ENCODE results near the gene C19orf25. TPM values are rescaled to one million over a fixed set of nuclear protein-coding genes. Genes with fewer than 3 reads are reported as not detected.

C19orf25 gene
- polyA plus RNA-seq, 1 of the 3 experiments (the other 2 are of a cell fraction): 25.3 TPM

DNA sequence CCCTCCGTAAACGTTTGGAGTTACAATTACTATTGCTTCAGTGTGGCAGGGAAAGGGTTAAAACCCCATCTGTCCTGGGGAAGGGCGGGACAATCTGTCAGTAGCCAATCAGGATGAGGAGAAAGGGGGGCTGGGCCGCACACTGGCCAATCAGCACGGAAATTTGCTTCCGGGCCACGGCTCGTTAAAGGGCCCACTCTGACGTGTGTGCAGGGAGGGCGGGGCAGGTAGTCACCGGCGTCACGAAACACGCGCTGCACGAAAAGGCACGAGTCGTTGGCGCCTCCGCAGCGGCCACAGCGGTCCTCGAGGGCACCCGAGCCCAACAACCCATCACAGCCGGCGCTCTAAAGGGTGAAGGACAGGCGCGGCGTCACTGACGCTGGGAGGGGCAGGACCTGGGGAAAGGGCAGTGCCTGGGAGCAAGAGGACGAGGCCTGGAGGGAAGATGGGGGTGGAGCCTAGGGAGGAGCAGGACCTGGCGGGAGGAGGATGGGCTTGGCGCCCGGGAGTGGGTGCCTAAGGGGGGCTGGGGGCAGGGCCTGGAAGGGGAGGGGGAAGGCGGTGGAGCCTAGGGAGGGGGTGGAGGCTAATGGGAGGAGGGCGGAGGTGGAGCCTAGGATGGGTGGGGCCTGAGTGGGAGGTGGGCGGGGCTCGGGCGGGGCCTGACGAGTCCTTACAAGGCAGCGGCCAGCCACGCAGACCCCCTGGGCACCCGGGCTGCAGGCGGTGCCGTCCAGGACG, 28.9 kb upstream of the C19orf25 start (continued):
- TF ChIP-seq, protein P1, sequence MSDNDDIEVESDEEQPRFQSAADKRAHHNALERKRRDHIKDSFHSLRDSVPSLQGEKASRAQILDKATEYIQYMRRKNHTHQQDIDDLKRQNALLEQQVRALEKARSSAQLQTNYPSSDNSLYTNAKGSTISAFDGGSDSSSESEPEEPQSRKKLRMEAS (IDR thresholded peaks at IDR 0.05; ENCODE audit: low read depth): peak; percentile 99
- TF ChIP-seq RFX5 (IDR thresholded peaks at IDR 0.05; ENCODE audit: low read length): no peak; the same call in 1 of the 2 replicates
- peak; percentile 78 for TF ChIP-seq CHD2 (IDR thresholded peaks at IDR 0.05; ENCODE audit: low read length, partially characterized antibody)
- TF ChIP-seq RCOR1 (IDR thresholded peaks at IDR 0.05; ENCODE audit: low read length): no peak
- TF ChIP-seq NFIC (IDR thresholded peaks at IDR 0.05; ENCODE audit: borderline replicate concordance): no peak
- TF ChIP-seq POLR2AphosphoS5 (IDR thresholded peaks at IDR 0.05; ENCODE audit: low read depth, low read length): 0 out of 2 replicates have a peak, but pooled peaks have one; percentile 18
- no peak for TF ChIP-seq SIN3A (IDR thresholded peaks at IDR 0.05; ENCODE audit: borderline replicate concordance, low read depth, low read length)
- 0 out of 2 replicates have a peak, but pooled peaks have one; percentile 6 for TF ChIP-seq TAF1 (IDR thresholded peaks at IDR 0.05; ENCODE audit: borderline replicate concordance, low read depth, low read length)
- no peak for TF ChIP-seq EZH2phosphoT487 (IDR thresholded peaks at IDR 0.05; ENCODE audit: borderline replicate concordance, low read depth)
- TF ChIP-seq, protein P2, sequence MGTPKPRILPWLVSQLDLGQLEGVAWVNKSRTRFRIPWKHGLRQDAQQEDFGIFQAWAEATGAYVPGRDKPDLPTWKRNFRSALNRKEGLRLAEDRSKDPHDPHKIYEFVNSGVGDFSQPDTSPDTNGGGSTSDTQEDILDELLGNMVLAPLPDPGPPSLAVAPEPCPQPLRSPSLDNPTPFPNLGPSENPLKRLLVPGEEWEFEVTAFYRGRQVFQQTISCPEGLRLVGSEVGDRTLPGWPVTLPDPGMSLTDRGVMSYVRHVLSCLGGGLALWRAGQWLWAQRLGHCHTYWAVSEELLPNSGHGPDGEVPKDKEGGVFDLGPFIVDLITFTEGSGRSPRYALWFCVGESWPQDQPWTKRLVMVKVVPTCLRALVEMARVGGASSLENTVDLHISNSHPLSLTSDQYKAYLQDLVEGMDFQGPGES (IDR thresholded peaks at IDR 0.05; ENCODE audit: low read depth, low read length): peak; percentile 90
- 0 out of 2 replicates have a peak, but pooled peaks have one; percentile 30 for TF ChIP-seq GABPA (IDR thresholded peaks at IDR 0.05; ENCODE audit: low read depth)
- no peak for TF ChIP-seq FOSL2 (IDR thresholded peaks at IDR 0.05; ENCODE audit: borderline replicate concordance, low read depth)
- no peak for TF ChIP-seq MEF2A (IDR thresholded peaks at IDR 0.05; ENCODE audit: borderline replicate concordance, low read depth)
- peak; percentile 92 for TF ChIP-seq ELF1 (IDR thresholded peaks at IDR 0.05)
- TF ChIP-seq RXRA (IDR thresholded peaks at IDR 0.05; ENCODE audit: borderline replicate concordance, low read depth): no peak
- TF ChIP-seq YY1 (IDR thresholded peaks at IDR 0.05; ENCODE audit: low read depth): no peak
- TF ChIP-seq, protein P3, sequence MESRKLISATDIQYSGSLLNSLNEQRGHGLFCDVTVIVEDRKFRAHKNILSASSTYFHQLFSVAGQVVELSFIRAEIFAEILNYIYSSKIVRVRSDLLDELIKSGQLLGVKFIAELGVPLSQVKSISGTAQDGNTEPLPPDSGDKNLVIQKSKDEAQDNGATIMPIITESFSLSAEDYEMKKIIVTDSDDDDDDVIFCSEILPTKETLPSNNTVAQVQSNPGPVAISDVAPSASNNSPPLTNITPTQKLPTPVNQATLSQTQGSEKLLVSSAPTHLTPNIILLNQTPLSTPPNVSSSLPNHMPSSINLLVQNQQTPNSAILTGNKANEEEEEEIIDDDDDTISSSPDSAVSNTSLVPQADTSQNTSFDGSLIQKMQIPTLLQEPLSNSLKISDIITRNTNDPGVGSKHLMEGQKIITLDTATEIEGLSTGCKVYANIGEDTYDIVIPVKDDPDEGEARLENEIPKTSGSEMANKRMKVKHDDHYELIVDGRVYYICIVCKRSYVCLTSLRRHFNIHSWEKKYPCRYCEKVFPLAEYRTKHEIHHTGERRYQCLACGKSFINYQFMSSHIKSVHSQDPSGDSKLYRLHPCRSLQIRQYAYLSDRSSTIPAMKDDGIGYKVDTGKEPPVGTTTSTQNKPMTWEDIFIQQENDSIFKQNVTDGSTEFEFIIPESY (IDR thresholded peaks at IDR 0.05; ENCODE audit: borderline replicate concordance, low read depth): no peak

DNA sequence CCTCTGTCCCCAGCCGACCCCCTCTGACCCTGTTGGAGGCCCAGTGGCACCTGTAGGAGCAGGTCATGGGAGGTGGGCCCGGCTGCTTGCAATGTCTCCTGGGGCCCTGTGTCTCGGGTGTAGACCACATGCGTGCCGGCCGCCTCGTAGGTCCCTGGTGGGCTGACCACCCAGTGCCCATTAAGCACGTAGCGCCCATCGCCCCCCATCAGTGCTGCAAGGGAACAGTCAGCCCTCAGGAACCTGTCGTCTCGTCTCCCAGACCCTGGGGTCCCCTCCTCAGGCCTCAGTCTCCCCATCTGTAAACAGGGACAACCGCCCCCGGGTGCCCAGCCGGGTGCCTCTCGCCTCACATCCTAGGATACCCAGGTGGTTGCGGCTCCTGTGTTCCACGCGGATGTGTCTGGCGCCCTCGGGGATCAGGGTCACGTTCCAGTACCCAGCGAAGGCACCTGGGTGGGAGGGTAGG, 28.2 kb upstream of the C19orf25 start:
- H3K9me3 ChIP-seq: no peaks in the 10 kb centered on the region
- H3K9ac ChIP-seq: no peak overlapping the region
- ChIA-PET POLR2A (no interaction called here), CTCF (no interaction called here)
- no peak for TF ChIP-seq JUND (IDR thresholded peaks at IDR 0.05)
- TF ChIP-seq, protein P4, sequence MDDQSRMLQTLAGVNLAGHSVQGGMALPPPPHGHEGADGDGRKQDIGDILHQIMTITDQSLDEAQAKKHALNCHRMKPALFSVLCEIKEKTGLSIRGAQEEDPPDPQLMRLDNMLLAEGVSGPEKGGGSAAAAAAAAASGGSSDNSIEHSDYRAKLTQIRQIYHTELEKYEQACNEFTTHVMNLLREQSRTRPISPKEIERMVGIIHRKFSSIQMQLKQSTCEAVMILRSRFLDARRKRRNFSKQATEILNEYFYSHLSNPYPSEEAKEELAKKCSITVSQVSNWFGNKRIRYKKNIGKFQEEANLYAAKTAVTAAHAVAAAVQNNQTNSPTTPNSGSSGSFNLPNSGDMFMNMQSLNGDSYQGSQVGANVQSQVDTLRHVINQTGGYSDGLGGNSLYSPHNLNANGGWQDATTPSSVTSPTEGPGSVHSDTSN (IDR thresholded peaks at IDR 0.05): no peak
- TF ChIP-seq TEAD4 (IDR thresholded peaks at IDR 0.05; ENCODE audit: borderline replicate concordance, insufficient read depth): no peak
- TF ChIP-seq TCF12 (IDR thresholded peaks at IDR 0.05): no peak
- DNase-seq: no peak
- WGBS (ENCODE audit: low lambda C conversion rate): 54% methylated on average over 15 of the region's 23 CpGs
- no peaks in the 10 kb centered on the region for H3K9me2 ChIP-seq
- H3K27ac ChIP-seq (ENCODE audit: low read depth in 2 of 2, low read length in 1 of 2): peak overlapping the region; percentile 3 to 83; a peak in 2 of 4 replicates
- peak overlapping the region in 1 of 2 experiments; percentile 40; a peak in 2 of 4 replicates for H3K4me3 ChIP-seq (ENCODE audit: low read depth in 2 of 2, low read length in 1 of 2)
- H3F3A ChIP-seq (replicated peaks; ENCODE audit: insufficient read depth): peaks cover 13% of the 10 kb centered on the region
- no peaks in the 10 kb centered on the region for H4K20me1 ChIP-seq (ENCODE audit: insufficient read depth)
- no peaks in the 10 kb centered on the region for H3K36me3 ChIP-seq (replicated peaks in 1 of 2; ENCODE audit: control insufficient read depth in 1 of 2, insufficient read depth in 2 of 2, low read length in 1 of 2)
- peaks cover 5 to 15% of the 10 kb centered on the region in 2 experiments; a peak in 2 of 4 replicates for H3K4me1 ChIP-seq (ENCODE audit: control insufficient read depth in 1 of 2, insufficient read depth in 2 of 2, low read depth in 1 of 2, low read length in 1 of 2)
- 0 out of 2 replicates have a peak, but pooled peaks cover 5% of the 10 kb centered on the region for H3K27me3 ChIP-seq (ENCODE audit: insufficient read depth)
- H2AFZ ChIP-seq (ENCODE audit: low read depth): 0 out of 2 replicates have a peak overlapping the region, but pooled peaks have one; percentile 45
- peak overlapping the region; percentile 48; the same call in 1 of the 2 replicates for H3K4me2 ChIP-seq
- H3K79me2 ChIP-seq (ENCODE audit: insufficient read depth): no peaks in the 10 kb centered on the region

All from SK-N-SH (cell line).